ENCODE results near the gene THEM5.

The THEM5 gene

DNA sequence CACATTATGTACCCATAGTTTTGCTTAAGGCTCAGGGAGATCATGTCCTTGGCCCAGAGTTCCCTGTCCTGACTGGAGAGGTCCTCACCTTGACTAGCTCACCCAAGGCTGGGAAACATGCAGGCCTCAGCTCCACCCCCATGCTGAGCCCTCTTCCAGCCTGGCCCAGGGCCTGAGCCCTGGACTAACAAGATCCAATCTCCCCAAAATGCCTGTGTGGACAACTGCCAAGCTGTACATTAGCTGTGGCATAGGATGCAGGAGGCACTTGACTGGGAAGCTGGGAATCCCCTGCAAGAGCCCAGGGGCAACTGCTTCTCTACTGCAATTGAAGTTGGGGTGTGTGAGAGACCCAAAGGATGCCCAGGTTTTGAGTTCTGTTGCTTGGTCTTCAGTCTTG lies 50.3 kb downstream of the THEM5 start:
- DNase-seq (ENCODE audit: low read depth): no peak
- no peak for TF ChIP-seq CTCF (IDR thresholded peaks at IDR 0.05; ENCODE audit: low read depth, low read length, missing control alignments)
- H3K4me3 ChIP-seq (ENCODE audit: low read depth, low read length): no peak overlapping the region

DNA sequence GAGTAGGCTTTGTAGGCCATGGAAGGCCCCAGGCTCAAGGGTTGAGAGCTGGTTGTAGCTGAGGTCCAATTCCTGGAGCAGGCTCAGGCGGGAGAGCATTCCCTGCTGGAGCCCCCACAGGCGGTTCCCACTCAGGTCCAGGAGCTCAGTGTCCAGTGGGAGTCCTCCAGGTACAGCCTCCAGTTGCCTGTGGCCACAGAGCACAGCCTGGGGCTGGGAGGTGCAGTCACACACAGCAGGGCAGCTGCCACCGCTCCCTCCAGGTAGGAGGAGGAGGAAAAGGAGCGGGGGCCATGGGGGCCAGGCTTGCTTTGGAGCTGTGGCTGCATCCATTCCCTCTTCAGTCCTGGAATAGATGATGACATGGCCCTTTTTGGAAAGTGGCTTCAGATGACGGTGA lies 51.1 kb downstream of the THEM5 start:
- no peak overlapping the region for H3K4me3 ChIP-seq (ENCODE audit: low read depth, low read length)
- TF ChIP-seq CTCF (IDR thresholded peaks at IDR 0.05; ENCODE audit: low read depth, low read length, missing control alignments): no peak
- no peak for DNase-seq (ENCODE audit: low read depth)

GRCh38 chr1:151801846-151802245 lies 51.7 kb downstream of the THEM5 start:
- H3K4me3 ChIP-seq (ENCODE audit: low read depth, low read length): no peak overlapping the region
- DNase-seq (ENCODE audit: low read depth): no peak
- TF ChIP-seq CTCF (IDR thresholded peaks at IDR 0.05; ENCODE audit: low read depth, low read length, missing control alignments): no peak

- H3K4me3 ChIP-seq (ENCODE audit: low read depth, low read length): no peak overlapping the region
- TF ChIP-seq CTCF (IDR thresholded peaks at IDR 0.05; ENCODE audit: low read depth, low read length, missing control alignments): no peak
- DNase-seq (ENCODE audit: low read depth): no peak
Observed at GRCh38 chr1:151801310-151801820, 52.1 kb downstream of the THEM5 start.

DNA sequence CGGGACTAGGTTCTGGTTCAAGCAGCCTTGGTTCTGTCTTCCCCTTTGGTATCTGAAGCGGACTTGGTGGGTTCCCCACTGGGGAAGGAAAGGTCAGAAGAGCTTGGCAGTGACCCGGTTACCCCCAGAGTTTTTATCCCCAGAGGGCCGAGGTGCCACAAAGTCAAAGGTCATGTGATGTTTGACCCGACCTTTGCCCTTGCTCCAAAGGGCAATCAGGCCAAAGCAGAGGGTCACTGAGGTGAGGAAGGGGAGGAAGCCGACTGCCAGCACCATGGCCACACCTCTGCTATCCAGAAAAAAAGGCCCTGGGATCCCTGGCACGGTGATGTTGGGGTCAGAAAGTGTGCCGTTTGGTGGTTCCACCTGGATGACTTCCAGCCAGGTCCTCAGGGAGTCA lies 52.7 kb downstream of the THEM5 start:
- no peak overlapping the region for H3K4me3 ChIP-seq (ENCODE audit: low read depth, low read length)
- no peak for DNase-seq (ENCODE audit: low read depth)
- no peak for TF ChIP-seq CTCF (IDR thresholded peaks at IDR 0.05; ENCODE audit: low read depth, low read length, missing control alignments)

DNA sequence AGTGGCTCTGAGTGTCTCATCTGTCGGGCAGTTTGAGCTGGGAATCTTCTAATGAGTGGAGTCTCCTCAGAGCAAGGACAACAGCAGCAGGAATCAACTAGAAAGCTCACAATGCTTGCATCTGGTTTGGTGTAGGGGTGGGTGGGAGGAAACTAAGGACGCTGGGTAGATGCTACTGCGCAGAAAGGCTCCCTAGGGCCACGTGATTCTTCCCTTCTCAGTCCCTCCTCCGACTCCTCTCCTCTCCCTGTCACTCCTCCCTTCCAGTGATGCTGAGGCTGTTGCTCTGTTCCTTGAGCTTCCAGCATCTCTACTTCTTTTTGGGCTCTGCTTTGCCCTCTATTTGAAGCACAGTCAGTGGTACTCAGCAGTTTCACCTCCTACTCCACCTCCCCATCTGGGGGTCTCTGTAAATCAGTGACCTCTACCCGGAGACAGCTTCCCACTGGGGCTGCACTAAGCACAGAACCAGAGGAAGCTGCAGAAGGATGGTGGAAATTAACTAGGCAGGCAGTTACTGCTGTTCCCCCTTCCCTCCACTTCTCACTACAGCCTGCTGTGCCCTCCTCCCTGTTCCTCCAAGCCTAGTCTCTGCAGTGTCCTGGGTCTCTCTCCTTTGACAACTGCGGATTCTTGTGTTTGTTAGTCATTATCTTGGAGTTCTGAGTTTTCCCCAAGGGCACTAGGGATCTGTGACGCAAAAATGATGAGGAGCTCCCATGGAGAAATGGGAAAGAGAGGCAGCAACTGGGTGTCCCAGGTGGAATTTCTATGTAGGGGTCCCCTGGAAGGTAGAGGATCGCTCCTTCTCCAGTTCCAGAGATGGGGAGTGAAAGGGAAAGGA lies 54.1 kb downstream of the THEM5 start:
- H3K4me3 ChIP-seq (ENCODE audit: low read depth, low read length): no peak overlapping the region
- no peak for TF ChIP-seq CTCF (IDR thresholded peaks at IDR 0.05; ENCODE audit: low read depth, low read length, missing control alignments)
- no peak for DNase-seq (ENCODE audit: low read depth)

- no peak overlapping the region for H3K4me3 ChIP-seq (ENCODE audit: low read depth, low read length)
- TF ChIP-seq CTCF (IDR thresholded peaks at IDR 0.05; ENCODE audit: low read depth, low read length, missing control alignments): no peak
- DNase-seq (ENCODE audit: low read depth): no peak
Observed at GRCh38 chr1:151798571-151798970, 54.9 kb downstream of the THEM5 start.
